Heart left ventricle (tissue), 16 donors: ENCODE results near the gene NUDCD3. TPM values are rescaled to one million over a fixed set of nuclear protein-coding genes. Genes with fewer than 3 reads are reported as not detected.

Experiments
- ATAC-seq, 4 donors: fragments of 200-7000 bp; cut with Tn5 transposase; one replicate each; pipeline ENCODE4 v1.9.1; 2020 to 2022; ENCODE audit warnings: moderate library complexity in 4 of 4, mild to moderate bottlenecking in 3 of 4, moderate number of reproducible peaks in 1 of 4
- DNase-seq, 5 donors: peaks; one replicate each; pipeline ENCODE4 v3.0.0-alpha.2; 2020
- H3K27ac ChIP-seq, 12 donors: fragments of 200-600 bp; sonication (generic) in 4 of 12; one replicate each; pipeline versions ENCODE4 v1.5.0 to v1.8.0; 2016 to 2022; ENCODE audit warnings: mild to moderate bottlenecking in 2 of 12
- H3K27me3 ChIP-seq, 9 donors: fragments of 200-600 bp; sonication (generic) in 2 of 9; one replicate each; pipeline versions ENCODE4 v1.5.1 to v1.8.0; 2016 to 2022; ENCODE audit warnings: mild to moderate bottlenecking in 3 of 9
- H3K36me3 ChIP-seq, 9 donors: fragments of 200-600 bp; sonication (generic) in 2 of 9; one replicate each; pipeline versions ENCODE4 v1.5.0 to v1.8.0; 2018 to 2022; ENCODE audit warnings: mild to moderate bottlenecking in 2 of 9
- H3K4me1 ChIP-seq, 12 donors: fragments of 200-600 bp; sonication (generic) in 4 of 12; one replicate each; pipeline versions ENCODE4 v1.5.0 to v1.8.0; 2016 to 2022; ENCODE audit warnings: mild to moderate bottlenecking in 3 of 12
- H3K4me3 ChIP-seq, 12 donors: fragments of 200-600 bp; sonication (generic) in 4 of 12; one replicate each; pipeline versions ENCODE4 v1.5.0 to v1.8.0; 2017 to 2022; ENCODE audit warnings: mild to moderate bottlenecking in 9 of 12, moderate library complexity in 4 of 12
- H3K9me3 ChIP-seq, 12 donors: fragments of 200-600 bp; sonication (generic) in 4 of 12; one replicate each; pipeline versions ENCODE4 v1.5.0 to v1.8.0; 2016 to 2022; ENCODE audit warnings: mild to moderate bottlenecking in 1 of 12
- POLR2A ChIP-seq, 2 donors: fragments of 450-650 bp; IDR thresholded peaks; one replicate each; pipeline ENCODE4 v1.6.1; 2017; ENCODE audit warnings: antibody characterized with exemption in 2 of 2, mild to moderate bottlenecking in 2 of 2, moderate library complexity in 2 of 2
- WGBS, 4 donors: extraction: QIAGEN DNeasy Blood & Tissue Kit in 2 of 4; methylation state at CpG; one replicate each; pipeline versions ENCODE4 v1.1.5 to v1.1.7; 2013 to 2018; 5-methylcytosine and 5-hydroxymethylcytosine counted together
- intact Hi-C, 10 donors: fragments of 100-400 bp; cut with DNase I; formaldehyde crosslinking; loops; one replicate each; pipeline versions ENCODE4 v1.11.1 to v1.14.2; 2022
- polyA plus RNA-seq, 2 donors: library from polyadenylated mRNA; stranded (reverse); fragments of 200-250 nt; gene quantifications; one replicate each; pipeline ENCODE4 v1.2.3, GENCODE V29; 2013
- total RNA-seq, 9 donors: library from RNA; depleted of rRNA in 2 of 9; stranded (reverse); fragments of >200 nt in 2 of 9; fragmentation: NEBNext Ultra II Directional in 3 of 9; extraction: Animal tissue kit (Norgen Biotek cat#: 25700) in 3 of 9; gene quantifications; one replicate each; pipeline versions ENCODE4 v1.1.0 to v1.2.4, GENCODE V29; 2016 to 2023
- TF ChIP-seq, protein P1 (sequence below), 12 donors: fragments of 200-600 bp; sonication (generic) in 4 of 12; IDR thresholded peaks; one replicate each; pipeline versions ENCODE4 v1.5.0 to v1.8.0; 2018 to 2022; ENCODE audit warnings: antibody characterized with exemption in 12 of 12, mild to moderate bottlenecking in 5 of 12
- donor health status: ischemic (EF 13 %, LVEDD 7.1; RV severe dilation, severe dysfunction).
- donor health status: healthy with polysubstance abuse.
- donor health status: DM: no; HTN: yes; CAD: no.
- donor health status: DM: no; HTN: no; CAD: no.
- donor health status: ischemic (EF 25% LVEDD 6.9; RV normal size, moderate dysfunction).
- donor health status: ischemic (EF 25% LVEDD 5.7; RV mildly dilated, moderate dysfunction).
- donor health status: healthy.
- donor health status: DM: yes; HTN: yes; CAD: no.
- donor health status: ischemic (EF 35%, LVEDD 5.7; RV mildly dilated, moderate dysfunction).
- donor health status: nonischemic (EF 11% LVEDD 7.7; RV severe dilation, severe dysfunction).
- donor health status: DM: yes; HTN: yes; CAD: no.
- donor health status: PGD.
- donor health status: ischemic (EF 29% LVEDD 5.4; RV normal size, mild dysfunction).
- donor health status: nonischemic (EF 23%, LVEDD 6.1; RV moderate dilation, normal function).

NUDCD3 gene
- total and polyA plus RNA-seq, 11 donors, result 16.7 to 133 (median 91.5) TPM

- TF ChIP-seq, protein P1, sequence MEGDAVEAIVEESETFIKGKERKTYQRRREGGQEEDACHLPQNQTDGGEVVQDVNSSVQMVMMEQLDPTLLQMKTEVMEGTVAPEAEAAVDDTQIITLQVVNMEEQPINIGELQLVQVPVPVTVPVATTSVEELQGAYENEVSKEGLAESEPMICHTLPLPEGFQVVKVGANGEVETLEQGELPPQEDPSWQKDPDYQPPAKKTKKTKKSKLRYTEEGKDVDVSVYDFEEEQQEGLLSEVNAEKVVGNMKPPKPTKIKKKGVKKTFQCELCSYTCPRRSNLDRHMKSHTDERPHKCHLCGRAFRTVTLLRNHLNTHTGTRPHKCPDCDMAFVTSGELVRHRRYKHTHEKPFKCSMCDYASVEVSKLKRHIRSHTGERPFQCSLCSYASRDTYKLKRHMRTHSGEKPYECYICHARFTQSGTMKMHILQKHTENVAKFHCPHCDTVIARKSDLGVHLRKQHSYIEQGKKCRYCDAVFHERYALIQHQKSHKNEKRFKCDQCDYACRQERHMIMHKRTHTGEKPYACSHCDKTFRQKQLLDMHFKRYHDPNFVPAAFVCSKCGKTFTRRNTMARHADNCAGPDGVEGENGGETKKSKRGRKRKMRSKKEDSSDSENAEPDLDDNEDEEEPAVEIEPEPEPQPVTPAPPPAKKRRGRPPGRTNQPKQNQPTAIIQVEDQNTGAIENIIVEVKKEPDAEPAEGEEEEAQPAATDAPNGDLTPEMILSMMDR (IDR thresholded peaks at IDR 0.05), result no peak
- no peak for TF ChIP-seq POLR2A (IDR thresholded peaks at IDR 0.05)
- Histone ChIP-seq H3K4me1 (peaks cover 0 to 6% (median 0%) of the 10 kb centered on the region in 12 donors), H3K9me3 (no peaks in the 10 kb centered on the region), H3K27me3 (no peaks in the 10 kb centered on the region), H3K27ac (no peak overlapping the region), H3K4me3 (no peak overlapping the region), H3K36me3 (no peaks in the 10 kb centered on the region)
- intact Hi-C loops, result no loop called here
- no peak for ATAC-seq
- DNase-seq, result no peak
- WGBS, 4 donors, result 83 to 88% (median 86%) methylated on average over 15 to 17 of the region's 17 CpGs
Measured at GRCh38 chr7:44538093-44538797, 47.8 kb upstream of the NUDCD3 start.

DNA sequence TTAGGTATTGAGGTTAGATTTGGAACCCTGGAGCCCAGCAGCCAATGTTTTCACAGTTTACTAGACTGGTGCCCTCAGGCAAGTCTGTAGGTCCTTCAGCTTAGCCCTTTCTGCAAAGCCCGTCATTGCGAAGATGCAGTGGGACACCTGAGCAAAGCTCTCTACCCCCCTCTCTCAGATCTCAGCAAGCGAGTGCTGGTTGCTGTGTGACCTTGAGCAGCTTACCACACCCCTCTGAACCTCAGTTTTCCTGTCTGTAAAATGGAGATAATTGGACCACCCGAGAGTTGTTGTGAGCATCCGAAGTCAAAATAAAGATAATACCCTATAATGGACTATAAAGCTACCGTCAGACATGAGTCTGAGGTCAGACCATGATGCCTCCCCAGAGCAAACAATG lies 47.0 kb upstream of the NUDCD3 start:
- no peak overlapping the region for H3K27ac ChIP-seq
- ATAC-seq (no peak), DNase-seq (no peak)
- no peak for TF ChIP-seq POLR2A (IDR thresholded peaks at IDR 0.05)
- TF ChIP-seq, protein P1 (IDR thresholded peaks at IDR 0.05), result no peak
- no peak overlapping the region for H3K4me3 ChIP-seq
- H3K36me3 ChIP-seq, result no peaks in the 10 kb centered on the region
- H3K4me1 ChIP-seq, result peaks cover 0 to 6% (median 0%) of the 10 kb centered on the region in 12 donors
- no peaks in the 10 kb centered on the region for H3K27me3 ChIP-seq
- no peaks in the 10 kb centered on the region for H3K9me3 ChIP-seq
- 85 to 92% (median 89%) methylated on average over 6 of the region's 6 CpGs for WGBS, 4 donors
- intact Hi-C loops, result no loop called here

DNA sequence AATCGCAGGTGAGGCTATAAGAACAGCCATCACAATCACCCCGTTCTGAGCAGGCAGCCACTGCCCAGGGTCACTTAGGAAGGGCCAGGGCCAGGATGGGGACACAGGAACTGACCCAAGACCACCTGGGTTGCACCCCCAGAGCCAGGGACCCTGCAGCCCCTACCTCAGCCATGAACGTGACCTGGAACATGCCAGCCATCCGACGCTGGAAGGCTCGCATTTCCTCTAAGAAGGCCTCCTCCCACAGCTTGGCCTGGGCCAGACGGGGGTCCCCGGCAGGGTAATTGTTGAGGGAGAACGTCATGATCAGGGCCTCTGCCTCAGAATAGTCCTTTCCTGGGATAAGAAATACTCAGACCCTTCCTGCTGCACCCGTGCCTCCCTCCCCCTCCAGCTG lies 45.6 kb upstream of the NUDCD3 start:
- no peaks in the 10 kb centered on the region for H3K9me3 ChIP-seq
- TF ChIP-seq POLR2A (IDR thresholded peaks at IDR 0.05), result no peak
- TF ChIP-seq, protein P1 (IDR thresholded peaks at IDR 0.05), result no peak

DNA sequence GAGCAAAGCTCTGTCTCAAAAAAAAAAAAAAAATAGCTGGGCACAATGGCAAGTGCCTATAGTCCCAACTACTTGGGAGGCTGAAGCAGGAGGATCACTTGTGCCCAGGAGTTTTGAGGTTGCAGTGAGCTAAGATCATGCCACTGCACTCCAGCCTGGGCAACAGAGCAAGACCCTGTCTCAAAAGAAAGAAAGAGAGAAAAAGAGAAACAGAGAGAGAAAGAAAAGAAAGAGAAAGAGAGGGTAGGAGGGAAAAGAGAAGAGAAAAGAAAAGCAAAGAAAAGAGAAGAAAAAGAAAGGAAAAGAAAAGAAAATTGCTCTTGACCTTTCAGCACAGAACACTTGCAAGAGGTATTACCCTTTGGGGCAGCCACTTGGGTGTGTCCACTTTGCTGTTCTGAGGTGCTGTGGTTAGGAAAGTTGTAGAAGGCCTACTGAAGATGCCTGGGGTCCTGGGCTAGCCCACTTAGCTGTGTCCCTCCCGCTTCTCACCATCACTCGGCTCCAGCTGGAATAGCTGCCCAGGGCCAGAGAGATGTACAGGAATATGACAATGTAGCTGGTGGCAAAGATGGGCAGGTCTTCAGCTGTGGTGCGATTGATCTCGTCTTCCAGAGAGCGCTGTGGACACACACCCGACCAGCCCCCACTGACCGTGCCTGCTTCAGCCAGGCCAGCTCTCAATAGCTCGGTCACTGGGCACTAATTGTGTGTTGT lies 45.0 kb upstream of the NUDCD3 start:
- H3K9me3 ChIP-seq, result no peaks in the 10 kb centered on the region
- no peak for ATAC-seq
- no peak overlapping the region for H3K27ac ChIP-seq
- TF ChIP-seq POLR2A (IDR thresholded peaks at IDR 0.05), result no peak
- TF ChIP-seq, protein P1 (IDR thresholded peaks at IDR 0.05), result no peak
- H3K4me3 ChIP-seq, result no peak overlapping the region
- intact Hi-C loops, result no loop called here
- 89 to 96% (median 90%) methylated on average over 8 of the region's 8 CpGs for WGBS, 4 donors
- H3K27me3 ChIP-seq, result no peaks in the 10 kb centered on the region
- peaks cover 0 to 6% (median 0%) of the 10 kb centered on the region in 12 donors for H3K4me1 ChIP-seq
- H3K36me3 ChIP-seq, result no peaks in the 10 kb centered on the region
- no peak for DNase-seq

More for the DNA sequence above, 45.6 kb upstream of the NUDCD3 start:
- no peaks in the 10 kb centered on the region for H3K27me3 ChIP-seq
- no peak overlapping the region for H3K4me3 ChIP-seq
- ATAC-seq (no peak), DNase-seq (no peak)
- H3K36me3 ChIP-seq, result no peaks in the 10 kb centered on the region
- intact Hi-C loops, result no loop called here
- no peak overlapping the region for H3K27ac ChIP-seq
- peaks cover 0 to 6% (median 0%) of the 10 kb centered on the region in 12 donors for H3K4me1 ChIP-seq
- 76 to 98% (median 85%) methylated on average over 8 to 10 of the region's 10 CpGs for WGBS, 4 donors
